Measurements from ENCODE around the gene APLF. TPM values are rescaled to one million over a fixed set of nuclear protein-coding genes. Genes with fewer than 3 reads are reported as not detected.

APLF gene
- total and polyA plus RNA-seq, 2 of the 8 experiments (the other 6 are each of a cell fraction or from before 2014, with no cell fraction given): 4.4 to 7.3 TPM

DNA sequence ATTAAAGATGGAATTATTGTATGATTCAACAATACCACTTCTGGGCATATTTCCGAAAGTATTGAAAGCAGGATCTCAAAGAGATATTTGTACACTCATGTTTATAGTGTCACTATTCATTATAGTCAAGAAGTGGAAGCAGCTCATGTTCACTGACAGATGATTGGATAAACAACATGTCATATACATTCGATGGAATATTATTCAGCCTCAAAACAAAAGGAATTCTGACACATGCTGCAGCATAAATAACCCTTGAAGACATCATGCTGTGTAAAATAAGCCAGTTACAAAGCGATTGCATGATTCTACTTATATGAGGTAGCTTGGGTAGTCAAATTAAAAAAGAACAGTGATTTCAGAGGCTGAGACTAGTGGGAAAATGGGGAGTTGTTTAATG, 136.7 kb downstream of the APLF start:
- Histone ChIP-seq H4K5ac (ENCODE audit: insufficient read length, low read depth, low read length) (no peak overlapping the region), H4K20me1 (replicated peaks in 1 of 2; ENCODE audit: control insufficient read depth in 1 of 2, insufficient read depth in 2 of 2, low read length in 2 of 2) (no peaks in the 10 kb centered on the region), H2BK12ac (ENCODE audit: low read depth, low read length) (no peak overlapping the region), H3K23me2 (ENCODE audit: low read depth, low read length) (no peaks in the 10 kb centered on the region; the same call in 1 of the 2 replicates), H3K4me2 (ENCODE audit: insufficient read depth in 1 of 2, low read depth in 2 of 2, low read length in 2 of 2) (no peak overlapping the region), H3K4me1 (replicated peaks in 1 of 4; ENCODE audit: control insufficient read depth in 3 of 4, insufficient read depth in 4 of 4, low read length in 3 of 4) (no peaks in the 10 kb centered on the region), H3K79me2 (ENCODE audit: control insufficient read depth in 1 of 2, insufficient read depth in 2 of 2, low read length in 2 of 2) (no peaks in the 10 kb centered on the region), H2BK20ac (ENCODE audit: low read length) (no peak overlapping the region), H3K9ac (replicated peaks in 1 of 4; ENCODE audit: extremely low read depth in 1 of 4, low read depth in 3 of 4, low read length in 3 of 4) (no peak overlapping the region), H3K27me3 (replicated peaks in 1 of 4; ENCODE audit: control insufficient read depth in 3 of 4, extremely low read depth in 1 of 4, insufficient read depth in 3 of 4, low read length in 3 of 4) (no peaks in the 10 kb centered on the region), H3K79me1 (ENCODE audit: low read depth, low read length) (no peaks in the 10 kb centered on the region), H2BK5ac (ENCODE audit: low read depth, low read length) (no peak overlapping the region), H2AK5ac (ENCODE audit: low read depth, low read length) (no peak overlapping the region), H3K9me3 (ENCODE audit: insufficient read depth in 2 of 2, low read depth in 1 of 2, low read length in 1 of 2) (peaks cover 0 to 3% of the 10 kb centered on the region in 2 experiments; a peak in 1 of 4 replicates), H3K4me3 (ENCODE audit: extremely low read depth in 1 of 4, insufficient read depth in 2 of 4, low read depth in 3 of 4, low read length in 4 of 4) (no peak overlapping the region), H3K18ac (ENCODE audit: extremely low read depth, low read length) (no peak overlapping the region), H3K14ac (ENCODE audit: insufficient read length) (no peak overlapping the region), H3K23ac (ENCODE audit: insufficient read length) (no peak overlapping the region), H3K36me3 (ENCODE audit: control insufficient read depth in 2 of 4, insufficient read depth in 4 of 4, low read length in 3 of 4) (no peaks in the 10 kb centered on the region), H3K27ac (ENCODE audit: low read depth, low read length) (no peak overlapping the region), H3K4ac (replicated peaks; ENCODE audit: insufficient read length, low read depth, low read length) (no peak overlapping the region), H2BK15ac (ENCODE audit: low read length) (no peak overlapping the region), H2BK120ac (replicated peaks; ENCODE audit: low read depth, low read length) (no peak overlapping the region), H4K91ac (replicated peaks; ENCODE audit: insufficient read length, low read length) (no peak overlapping the region), H2AFZ (ENCODE audit: low read length) (no peak overlapping the region), H3K56ac (replicated peaks; ENCODE audit: insufficient read length, low read depth, low read length) (no peak overlapping the region), H4K8ac (ENCODE audit: extremely low read depth, insufficient read depth, low read length) (no peak overlapping the region)
- WGBS, 2 experiments (ENCODE audit: extremely low coverage in 1 of 2, insufficient coverage in 1 of 2, insufficient read length in 1 of 2, insufficient replicate concordance in 2 of 2, low coverage in 1 of 2, low lambda C conversion rate in 2 of 2, missing lambda C conversion rate in 1 of 2): 88% methylated on average over 3 of the region's 3 CpGs; no CpG with 5 or more reads in 1 of the 2 experiments
- FAIRE-seq: no peak
- CTCF ChIA-PET (ENCODE audit: partially characterized antibody): interaction anchor here (1.0 to 1.4 kb wide), 4 partner anchors 9 to 34 kb away, joined by 3 to 4 read pairs (median 3); no protein-coding TSS in a partner anchor
- no peak for DNase-seq (ENCODE audit: low read depth in 1 of 2, low spot score in 2 of 2)
- POLR2A ChIA-PET (ENCODE audit: partially characterized antibody): no interaction called here
- TF ChIP-seq EZH2 (IDR thresholded peaks at IDR 0.05; ENCODE audit: low read depth, low read length, severe bottlenecking): no peak
- no peak for TF ChIP-seq CBX8 (IDR thresholded peaks at IDR 0.05; ENCODE audit: borderline replicate concordance, low read depth, low read length)
- no peak for TF ChIP-seq BRCA1 (IDR thresholded peaks at IDR 0.05; ENCODE audit: low read depth, low read length)
- TF ChIP-seq SIRT6 (IDR thresholded peaks at IDR 0.05; ENCODE audit: low read length): no peak
- no peak for TF ChIP-seq TCF12 (IDR thresholded peaks at IDR 0.05; ENCODE audit: low read depth, low read length)
- no peak for TF ChIP-seq YY1 (IDR thresholded peaks at IDR 0.05; ENCODE audit: low read depth, low read length)
- TF ChIP-seq PHF8 (conservative IDR thresholded peaks at IDR 0.05; ENCODE audit: low read depth, low read length): no peak
- TF ChIP-seq SAP30 (IDR thresholded peaks at IDR 0.05; ENCODE audit: insufficient read depth, insufficient replicate concordance, low read length): no peak
- no peak for TF ChIP-seq CEBPB (IDR thresholded peaks at IDR 0.05; ENCODE audit: low read depth, low read length)
- TF ChIP-seq KDM4A (IDR thresholded peaks at IDR 0.05; ENCODE audit: low read depth, low read length, severe bottlenecking): no peak
- TF ChIP-seq JUND (IDR thresholded peaks at IDR 0.05; ENCODE audit: low read length): no peak
- no peak for TF ChIP-seq CHD1 (IDR thresholded peaks at IDR 0.05; ENCODE audit: low read depth, low read length)
- no peak for TF ChIP-seq POU5F1 (IDR thresholded peaks at IDR 0.05; ENCODE audit: low read depth, low read length)
- TF ChIP-seq HDAC6 (IDR thresholded peaks at IDR 0.05; ENCODE audit: low read depth, low read length): no peak
- TF ChIP-seq ZNF274 (IDR thresholded peaks at IDR 0.05; ENCODE audit: borderline replicate concordance, extremely low read depth, low read length): no peak
- no peak for TF ChIP-seq MAFK (IDR thresholded peaks at IDR 0.05; ENCODE audit: low read depth, low read length)
